GM21619 (cell line): ENCODE data around the gene ATP5PO.

Experiments
- ATAC-seq: cut with Tn5 transposase; IDR thresholded peaks from one replicate; pipeline ENCODE4 v1.9.1; 2021; ENCODE audit not compliant: unreplicated experiment

Gene ATP5PO

GRCh38 chr21:33901412-33902288 lies 14.0 kb downstream of the ATP5PO start:
- ATAC-seq: no peak

- ATAC-seq: no peak
Measured at GRCh38 chr21:33899199-33899598, 16.4 kb downstream of the ATP5PO start.

GRCh38 chr21:33898586-33898985 lies 17.0 kb downstream of the ATP5PO start:
- no peak for ATAC-seq

GRCh38 chr21:33897739-33898138 lies 17.9 kb downstream of the ATP5PO start:
- ATAC-seq: no peak

GRCh38 chr21:33897098-33897497 lies 18.5 kb downstream of the ATP5PO start:
- no peak for ATAC-seq

GRCh38 chr21:33896691-33897090 lies 18.9 kb downstream of the ATP5PO start:
- no peak for ATAC-seq

GRCh38 chr21:33895356-33895755 lies 20.2 kb downstream of the ATP5PO start:
- no peak for ATAC-seq

- no peak for ATAC-seq
Measured at GRCh38 chr21:33894736-33895288, 20.8 kb downstream of the ATP5PO start.

- no peak for ATAC-seq
Measured at GRCh38 chr21:33893917-33894316, 21.7 kb downstream of the ATP5PO start.

GRCh38 chr21:33892853-33893252 lies 22.8 kb downstream of the ATP5PO start:
- ATAC-seq: no peak

- ATAC-seq: no peak
Measured at GRCh38 chr21:33890187-33890586, 25.4 kb downstream of the ATP5PO start.

GRCh38 chr21:33886321-33886720 lies 29.3 kb downstream of the ATP5PO start:
- no peak for ATAC-seq

- ATAC-seq: no peak
Measured at GRCh38 chr21:33885172-33885514, 30.5 kb downstream of the ATP5PO start.

- ATAC-seq: no peak
Measured at GRCh38 chr21:33884376-33885171, 31.0 kb downstream of the ATP5PO start.

GRCh38 chr21:33883118-33883517 lies 32.5 kb downstream of the ATP5PO start:
- no peak for ATAC-seq

GRCh38 chr21:33881689-33882440 lies 33.7 kb downstream of the ATP5PO start:
- no peak for ATAC-seq

- no peak for ATAC-seq
Measured at GRCh38 chr21:33880626-33881025, 35.0 kb downstream of the ATP5PO start.

- ATAC-seq: no peak
Measured at GRCh38 chr21:33878824-33879223, 36.8 kb downstream of the ATP5PO start.

GRCh38 chr21:33875026-33875695 lies 40.4 kb downstream of the ATP5PO start:
- ATAC-seq: no peak

- no peak for ATAC-seq
Measured at GRCh38 chr21:33874161-33874560, 41.4 kb downstream of the ATP5PO start.
